ENCODE measurements around the gene C22orf42.
"Not testable (repeated sequence)": the region's sequence is repeated elsewhere in the genome, so short reads cannot be mapped to it uniquely, and the experiment has no call there.

Gene C22orf42

DNA sequence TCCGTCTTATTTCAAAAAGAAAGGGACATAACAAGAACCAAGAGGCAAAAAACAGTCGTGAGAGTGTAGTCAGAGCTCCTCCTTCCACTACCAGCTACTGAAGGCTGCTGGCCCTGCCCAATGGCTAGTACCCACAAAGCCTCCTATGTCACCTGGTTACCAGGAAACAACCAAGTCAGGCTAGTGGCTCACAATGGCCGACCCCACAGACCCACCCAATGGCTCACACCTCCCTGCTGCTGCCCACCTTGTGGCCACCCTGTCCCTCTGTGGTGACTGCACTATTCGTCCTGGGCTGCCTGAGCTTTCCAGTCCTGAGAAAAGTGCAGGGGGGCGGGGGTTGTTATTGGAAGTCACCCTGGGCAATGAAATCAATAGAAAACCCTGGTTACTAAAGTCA lies 1.5 kb downstream of the C22orf42 start:
- H2AK5ac ChIP-seq (ENCODE audit: low read length); H4K5ac ChIP-seq (ENCODE audit: low read length); H3K23ac ChIP-seq (ENCODE audit: low read length); H3K4me3 ChIP-seq (ENCODE audit: low read length); H4K8ac ChIP-seq (ENCODE audit: low read depth, low read length); H3K4me2 ChIP-seq (ENCODE audit: low read length); H3K36me3 ChIP-seq (ENCODE audit: control insufficient read depth, insufficient read depth, low read length); H3K27ac ChIP-seq (ENCODE audit: low read depth, low read length); DNase-seq; H3K9ac ChIP-seq (ENCODE audit: low read length); H3K4ac ChIP-seq (ENCODE audit: low read depth, low read length); H3K18ac ChIP-seq (ENCODE audit: low read length); H2BK15ac ChIP-seq (replicated peaks; ENCODE audit: low read depth); H3K79me1 ChIP-seq (ENCODE audit: low read length); H3K4me1 ChIP-seq (ENCODE audit: control insufficient read depth, low read depth, low read length); H3K27me3 ChIP-seq (ENCODE audit: insufficient read depth, low read length, poor library complexity); H2BK120ac ChIP-seq (ENCODE audit: low read depth, low read length); H3K56ac ChIP-seq (ENCODE audit: low read length); H3K79me2 ChIP-seq (ENCODE audit: control insufficient read depth, insufficient read depth, low read length); H2BK5ac ChIP-seq (ENCODE audit: low read length): not testable (repeated sequence)
- no CpG with 5 or more reads among the region's 5 CpGs for WGBS (ENCODE audit: extremely low coverage, insufficient coverage, low lambda C conversion rate)

- not testable (repeated sequence) for H3K4ac ChIP-seq (ENCODE audit: low read depth, low read length); H3K36me3 ChIP-seq (ENCODE audit: control insufficient read depth, insufficient read depth, low read length); H3K4me1 ChIP-seq (ENCODE audit: control insufficient read depth, low read depth, low read length); DNase-seq; H3K79me2 ChIP-seq (ENCODE audit: control insufficient read depth, insufficient read depth, low read length); H3K18ac ChIP-seq (ENCODE audit: low read length); H3K79me1 ChIP-seq (ENCODE audit: low read length); H3K4me2 ChIP-seq (ENCODE audit: low read length); H3K23ac ChIP-seq (ENCODE audit: low read length); H3K56ac ChIP-seq (ENCODE audit: low read length); H3K27me3 ChIP-seq (ENCODE audit: insufficient read depth, low read length, poor library complexity); H2BK15ac ChIP-seq (replicated peaks; ENCODE audit: low read depth); H4K8ac ChIP-seq (ENCODE audit: low read depth, low read length); H2BK5ac ChIP-seq (ENCODE audit: low read length); H2BK120ac ChIP-seq (ENCODE audit: low read depth, low read length); H4K5ac ChIP-seq (ENCODE audit: low read length); H3K9ac ChIP-seq (ENCODE audit: low read length); H2AK5ac ChIP-seq (ENCODE audit: low read length); H3K27ac ChIP-seq (ENCODE audit: low read depth, low read length); H3K4me3 ChIP-seq (ENCODE audit: low read length)
- no CpG with 5 or more reads among the region's 4 CpGs for WGBS (ENCODE audit: extremely low coverage, insufficient coverage, low lambda C conversion rate)
Observed at GRCh38 chr22:32154727-32155126, 4.4 kb downstream of the C22orf42 start.

DNA sequence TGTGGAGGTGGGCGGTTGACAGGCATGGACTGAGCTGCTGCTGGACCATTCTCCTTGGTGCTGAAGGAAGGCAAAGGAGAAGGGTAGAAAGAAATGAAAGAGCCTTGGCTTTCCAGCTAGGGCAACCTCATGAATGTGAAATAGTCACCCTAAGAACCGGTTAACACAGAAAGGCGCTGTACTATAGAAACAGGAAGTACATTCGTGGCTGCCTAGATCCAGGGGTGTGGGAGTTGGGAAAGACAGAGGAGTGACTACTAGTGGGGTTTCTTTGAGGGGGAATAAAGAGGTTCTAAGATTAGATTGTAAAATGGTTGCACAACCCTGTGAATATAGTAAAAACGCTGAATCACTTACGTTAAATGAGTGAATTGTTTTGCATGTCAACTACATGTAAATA lies 7.5 kb downstream of the C22orf42 start:
- not testable (repeated sequence) for H3K4me1 ChIP-seq (ENCODE audit: control insufficient read depth, low read depth, low read length); H3K79me2 ChIP-seq (ENCODE audit: control insufficient read depth, insufficient read depth, low read length); H3K27ac ChIP-seq (ENCODE audit: low read depth, low read length); H3K23ac ChIP-seq (ENCODE audit: low read length); H2BK5ac ChIP-seq (ENCODE audit: low read length); H3K56ac ChIP-seq (ENCODE audit: low read length); H3K9ac ChIP-seq (ENCODE audit: low read length); H3K4ac ChIP-seq (ENCODE audit: low read depth, low read length); H3K18ac ChIP-seq (ENCODE audit: low read length); H3K79me1 ChIP-seq (ENCODE audit: low read length); H4K5ac ChIP-seq (ENCODE audit: low read length); H3K27me3 ChIP-seq (ENCODE audit: insufficient read depth, low read length, poor library complexity); H3K4me3 ChIP-seq (ENCODE audit: low read length); DNase-seq; H3K4me2 ChIP-seq (ENCODE audit: low read length); H2BK120ac ChIP-seq (ENCODE audit: low read depth, low read length); H2BK15ac ChIP-seq (replicated peaks; ENCODE audit: low read depth); H4K8ac ChIP-seq (ENCODE audit: low read depth, low read length); H2AK5ac ChIP-seq (ENCODE audit: low read length); H3K36me3 ChIP-seq (ENCODE audit: control insufficient read depth, insufficient read depth, low read length)
- WGBS (ENCODE audit: extremely low coverage, insufficient coverage, low lambda C conversion rate): no CpG with 5 or more reads among the region's 6 CpGs

DNA sequence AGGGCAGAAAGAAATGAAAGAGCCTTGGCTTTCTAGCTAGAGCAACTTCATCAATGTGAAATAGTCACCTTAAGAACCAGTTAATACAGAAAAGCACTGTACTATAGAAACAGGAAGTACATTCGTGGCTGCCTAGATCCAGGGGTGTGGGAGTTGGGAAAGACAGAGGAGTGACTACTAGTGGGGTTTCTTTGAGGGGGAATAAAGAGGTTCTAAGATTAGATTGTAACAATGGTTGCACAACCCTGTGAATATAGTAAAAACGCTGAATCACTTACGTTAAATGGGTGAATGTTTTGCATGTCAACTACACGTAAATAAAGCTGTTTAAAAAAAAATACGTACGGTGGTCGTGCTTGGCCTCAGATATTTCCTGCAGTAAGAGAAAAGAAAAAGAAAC lies 8.5 kb downstream of the C22orf42 start:
- H3K4me3 ChIP-seq (ENCODE audit: low read length); H2BK15ac ChIP-seq (replicated peaks; ENCODE audit: low read depth); DNase-seq; H4K5ac ChIP-seq (ENCODE audit: low read length); H3K18ac ChIP-seq (ENCODE audit: low read length); H3K4ac ChIP-seq (ENCODE audit: low read depth, low read length); H2BK120ac ChIP-seq (ENCODE audit: low read depth, low read length); H3K56ac ChIP-seq (ENCODE audit: low read length); H3K27ac ChIP-seq (ENCODE audit: low read depth, low read length); H2BK5ac ChIP-seq (ENCODE audit: low read length); H3K9ac ChIP-seq (ENCODE audit: low read length); H3K36me3 ChIP-seq (ENCODE audit: control insufficient read depth, insufficient read depth, low read length); H2AK5ac ChIP-seq (ENCODE audit: low read length); H3K79me2 ChIP-seq (ENCODE audit: control insufficient read depth, insufficient read depth, low read length); H3K4me1 ChIP-seq (ENCODE audit: control insufficient read depth, low read depth, low read length); H3K4me2 ChIP-seq (ENCODE audit: low read length); H4K8ac ChIP-seq (ENCODE audit: low read depth, low read length); H3K23ac ChIP-seq (ENCODE audit: low read length); H3K27me3 ChIP-seq (ENCODE audit: insufficient read depth, low read length, poor library complexity); H3K79me1 ChIP-seq (ENCODE audit: low read length): not testable (repeated sequence)
- no CpG with 5 or more reads among the region's 7 CpGs for WGBS (ENCODE audit: extremely low coverage, insufficient coverage, low lambda C conversion rate)

GRCh38 chr22:32148372-32148771 lies 10.7 kb downstream of the C22orf42 start:
- not testable (repeated sequence) for H3K27me3 ChIP-seq (ENCODE audit: insufficient read depth, low read length, poor library complexity); H2BK120ac ChIP-seq (ENCODE audit: low read depth, low read length); H3K18ac ChIP-seq (ENCODE audit: low read length); H3K9ac ChIP-seq (ENCODE audit: low read length); H2AK5ac ChIP-seq (ENCODE audit: low read length); H4K5ac ChIP-seq (ENCODE audit: low read length); H2BK5ac ChIP-seq (ENCODE audit: low read length); H3K23ac ChIP-seq (ENCODE audit: low read length); H3K56ac ChIP-seq (ENCODE audit: low read length); H3K4me3 ChIP-seq (ENCODE audit: low read length); H2BK15ac ChIP-seq (replicated peaks; ENCODE audit: low read depth); H3K27ac ChIP-seq (ENCODE audit: low read depth, low read length); DNase-seq; H4K8ac ChIP-seq (ENCODE audit: low read depth, low read length); H3K4me2 ChIP-seq (ENCODE audit: low read length); H3K36me3 ChIP-seq (ENCODE audit: control insufficient read depth, insufficient read depth, low read length); H3K79me2 ChIP-seq (ENCODE audit: control insufficient read depth, insufficient read depth, low read length); H3K79me1 ChIP-seq (ENCODE audit: low read length); H3K4ac ChIP-seq (ENCODE audit: low read depth, low read length); H3K4me1 ChIP-seq (ENCODE audit: control insufficient read depth, low read depth, low read length)
- WGBS (ENCODE audit: extremely low coverage, insufficient coverage, low lambda C conversion rate): no CpG with 5 or more reads among the region's 4 CpGs

DNA sequence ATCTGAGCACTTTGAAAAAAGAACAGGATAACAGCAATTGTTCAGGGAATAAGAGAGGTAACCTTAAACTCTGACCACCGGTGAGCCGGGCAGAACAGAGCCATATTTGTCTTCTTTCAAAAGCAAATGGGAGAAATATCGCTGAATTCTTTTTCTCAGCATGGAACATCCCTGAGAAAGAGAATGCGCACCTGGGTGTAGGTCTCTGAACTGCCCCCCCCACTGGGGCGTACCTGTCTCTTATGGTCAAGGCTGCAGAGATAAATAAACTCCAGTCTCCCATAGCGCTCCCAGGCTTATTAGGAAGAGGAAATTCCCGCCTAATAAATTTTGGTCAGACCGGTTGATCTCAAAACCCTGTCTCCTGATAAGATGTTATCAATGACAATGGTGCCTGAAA lies 12.0 kb downstream of the C22orf42 start:
- H2AK5ac ChIP-seq (ENCODE audit: low read length); H2BK15ac ChIP-seq (replicated peaks; ENCODE audit: low read depth); H3K79me1 ChIP-seq (ENCODE audit: low read length); H3K27ac ChIP-seq (ENCODE audit: low read depth, low read length); H3K56ac ChIP-seq (ENCODE audit: low read length); H3K4me2 ChIP-seq (ENCODE audit: low read length); H3K9ac ChIP-seq (ENCODE audit: low read length); H3K18ac ChIP-seq (ENCODE audit: low read length); H3K36me3 ChIP-seq (ENCODE audit: control insufficient read depth, insufficient read depth, low read length); DNase-seq; H3K4me3 ChIP-seq (ENCODE audit: low read length); H3K27me3 ChIP-seq (ENCODE audit: insufficient read depth, low read length, poor library complexity); H4K8ac ChIP-seq (ENCODE audit: low read depth, low read length); H2BK120ac ChIP-seq (ENCODE audit: low read depth, low read length); H2BK5ac ChIP-seq (ENCODE audit: low read length); H3K4ac ChIP-seq (ENCODE audit: low read depth, low read length); H3K79me2 ChIP-seq (ENCODE audit: control insufficient read depth, insufficient read depth, low read length); H3K4me1 ChIP-seq (ENCODE audit: control insufficient read depth, low read depth, low read length); H3K23ac ChIP-seq (ENCODE audit: low read length); H4K5ac ChIP-seq (ENCODE audit: low read length): not testable (repeated sequence)
- no CpG with 5 or more reads among the region's 8 CpGs for WGBS (ENCODE audit: extremely low coverage, insufficient coverage, low lambda C conversion rate)
